GM21447 (cell line): Measurements from ENCODE around the gene MUC4.
A peak's percentile ranks its signal among the peaks of the same experiment; 100 is the strongest.
"Not testable (repeated sequence)": the region's sequence is repeated elsewhere in the genome, so short reads cannot be mapped to it uniquely, and the experiment has no call there.

ENCODE experiments used
- ATAC-seq: cut with Tn5 transposase; IDR thresholded peaks from one replicate; pipeline ENCODE4 v1.9.1; 2021; ENCODE audit not compliant: unreplicated experiment

MUC4 gene

DNA sequence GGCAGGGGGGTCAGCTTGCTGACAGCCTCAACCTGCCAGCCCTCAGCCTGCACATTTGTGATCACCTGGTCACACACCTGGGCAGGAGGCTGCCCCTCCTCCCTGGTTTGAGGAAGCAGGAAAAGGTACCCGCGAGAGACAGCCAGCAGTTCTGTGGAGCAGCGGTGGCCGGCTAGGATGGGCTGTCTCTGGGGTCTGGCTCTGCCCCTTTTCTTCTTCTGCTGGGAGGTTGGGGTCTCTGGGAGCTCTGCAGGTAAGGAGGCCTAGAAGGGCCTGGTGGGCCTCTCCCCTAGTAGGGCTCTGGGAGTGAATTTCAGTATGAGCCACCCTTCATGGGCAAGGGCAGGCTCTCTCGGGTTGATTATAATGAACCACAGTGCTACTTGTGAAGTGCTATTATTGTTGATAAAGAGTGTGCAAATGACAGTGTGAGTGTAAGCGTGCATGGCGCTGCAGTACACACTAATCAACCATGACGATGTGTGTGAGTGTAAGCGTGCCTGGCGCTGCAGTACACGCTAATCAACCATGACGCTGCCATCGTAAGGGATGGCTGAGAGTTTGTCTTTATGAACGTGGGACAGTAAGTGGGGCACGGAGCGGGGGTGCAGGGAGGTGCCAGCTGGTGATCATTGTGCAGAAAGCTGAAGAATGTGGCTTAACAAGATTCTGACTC is 90.8 kb downstream of the MUC4 start, which contains the start of gene MUC20:
Gene MUC20, plus strand, starts transcription at position 148 of the 676 bp plus-strand sequence. Its CDS starts 30 bp downstream, at position 178.
- not testable (repeated sequence) for ATAC-seq

DNA sequence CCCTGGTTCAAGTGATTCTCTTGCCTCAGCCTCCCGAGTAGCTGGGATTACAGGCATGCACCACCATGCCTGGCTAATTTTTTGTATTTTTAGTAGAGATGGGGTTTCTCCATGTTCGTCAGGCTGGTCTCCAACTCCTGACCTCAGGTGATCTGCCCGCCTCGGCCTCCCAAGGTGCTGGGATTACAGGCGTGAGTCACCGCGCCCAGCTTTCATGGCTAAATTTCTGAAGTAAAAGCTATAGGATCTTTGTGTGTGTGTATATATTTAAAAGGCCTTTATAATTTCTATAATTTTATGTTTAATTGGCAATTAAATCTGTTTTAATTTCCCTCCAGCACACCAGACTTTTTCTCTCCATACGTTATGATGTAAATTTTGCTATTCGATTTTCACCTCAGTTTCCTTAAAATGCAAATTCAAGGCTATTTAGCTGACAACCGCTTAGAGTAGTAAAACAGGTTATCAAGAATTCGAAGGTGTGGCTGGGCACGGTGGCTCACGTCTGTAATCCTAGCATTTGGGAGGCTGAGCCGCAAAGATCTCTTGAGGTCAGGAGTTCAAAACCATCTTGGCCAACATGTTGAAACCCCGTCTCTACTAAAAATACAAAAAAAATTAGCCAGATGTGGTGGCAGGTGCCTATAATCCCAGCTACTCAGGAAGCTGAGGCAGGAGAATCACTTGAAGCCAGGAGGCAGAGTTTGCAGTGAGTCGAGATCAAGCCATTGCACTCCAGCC is 92.0 kb downstream of the MUC4 start:
- ATAC-seq: not testable (repeated sequence)

GRCh38 chr3:195718477-195718984 is 93.2 kb downstream of the MUC4 start:
- no peak for ATAC-seq

DNA sequence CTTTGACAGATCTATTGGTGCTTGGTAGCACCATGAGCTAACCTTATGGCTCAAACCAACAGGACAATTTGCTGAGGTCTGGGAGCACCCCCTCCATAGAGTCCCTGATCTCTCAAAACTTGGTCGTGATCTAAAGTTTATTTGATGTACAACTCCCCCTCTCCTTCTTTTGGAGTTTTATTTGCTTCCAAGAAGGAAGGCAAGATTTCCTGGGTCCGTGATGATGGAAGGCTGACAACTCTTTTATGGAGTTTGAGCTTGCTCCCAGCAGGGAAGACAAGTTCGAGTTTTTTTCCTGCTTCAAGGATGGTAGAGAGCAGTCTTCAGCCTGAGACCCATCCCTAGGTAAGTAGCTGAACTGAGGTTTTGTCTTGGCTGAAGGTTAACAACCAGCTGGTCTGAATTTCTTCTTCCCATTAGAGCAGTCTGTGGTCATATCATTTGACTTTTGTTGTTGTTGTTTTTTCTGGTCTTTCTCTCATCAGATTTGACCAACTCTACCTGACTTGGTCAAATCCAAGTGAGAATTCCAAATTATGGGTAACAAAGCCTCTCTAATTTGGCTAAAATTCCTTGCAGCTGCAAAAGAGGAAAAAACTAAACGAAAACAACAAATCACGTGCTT is 93.8 kb downstream of the MUC4 start:
- no peak for ATAC-seq

DNA sequence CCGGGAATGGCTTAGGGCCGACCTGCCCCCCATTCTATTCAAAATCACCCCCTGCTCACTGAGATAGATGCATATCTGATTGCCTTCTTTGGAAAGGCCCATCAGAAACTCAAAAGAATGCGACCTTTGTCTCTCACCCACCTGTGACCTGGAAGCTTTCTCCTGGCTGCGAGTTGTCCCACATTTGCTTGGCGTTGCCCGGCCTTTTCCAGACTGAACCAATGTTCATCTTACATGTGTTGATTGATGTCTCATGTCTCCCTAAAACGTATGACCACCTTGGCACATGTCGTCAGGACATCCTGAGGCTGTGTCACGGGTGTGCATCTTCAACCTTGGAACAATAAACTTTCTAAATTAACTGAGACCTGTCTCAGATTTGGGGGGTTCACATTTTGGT is 94.3 kb downstream of the MUC4 start:
- no peak for ATAC-seq

- ATAC-seq: no peak
Measured at GRCh38 chr3:195715583-195716266, 96.0 kb downstream of the MUC4 start.

DNA sequence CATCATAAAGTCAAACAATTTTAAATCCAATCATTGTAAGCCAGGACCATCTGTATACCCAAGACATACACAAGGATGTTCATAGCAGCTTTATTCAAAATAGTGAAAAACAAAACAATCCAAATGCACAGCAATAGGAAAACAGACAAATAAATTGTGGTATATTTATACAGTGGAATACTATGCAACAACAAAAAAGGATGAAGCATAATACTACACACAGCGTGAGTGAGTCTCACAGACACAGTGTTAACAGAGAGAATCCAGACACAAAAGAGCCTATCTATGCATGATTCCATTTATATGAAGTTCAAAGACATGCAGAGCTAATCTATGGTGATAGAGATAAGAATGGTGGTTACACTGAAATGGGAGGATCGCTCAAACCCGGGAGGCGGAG is 96.6 kb downstream of the MUC4 start:
- ATAC-seq: no peak

- ATAC-seq: no peak
Measured at GRCh38 chr3:195714380-195715011, 97.2 kb downstream of the MUC4 start.

GRCh38 chr3:195713150-195713549 is 98.6 kb downstream of the MUC4 start:
- ATAC-seq: not testable (repeated sequence)

- ATAC-seq: not testable (repeated sequence)
Measured at GRCh38 chr3:195712535-195712910, 99.2 kb downstream of the MUC4 start.

DNA sequence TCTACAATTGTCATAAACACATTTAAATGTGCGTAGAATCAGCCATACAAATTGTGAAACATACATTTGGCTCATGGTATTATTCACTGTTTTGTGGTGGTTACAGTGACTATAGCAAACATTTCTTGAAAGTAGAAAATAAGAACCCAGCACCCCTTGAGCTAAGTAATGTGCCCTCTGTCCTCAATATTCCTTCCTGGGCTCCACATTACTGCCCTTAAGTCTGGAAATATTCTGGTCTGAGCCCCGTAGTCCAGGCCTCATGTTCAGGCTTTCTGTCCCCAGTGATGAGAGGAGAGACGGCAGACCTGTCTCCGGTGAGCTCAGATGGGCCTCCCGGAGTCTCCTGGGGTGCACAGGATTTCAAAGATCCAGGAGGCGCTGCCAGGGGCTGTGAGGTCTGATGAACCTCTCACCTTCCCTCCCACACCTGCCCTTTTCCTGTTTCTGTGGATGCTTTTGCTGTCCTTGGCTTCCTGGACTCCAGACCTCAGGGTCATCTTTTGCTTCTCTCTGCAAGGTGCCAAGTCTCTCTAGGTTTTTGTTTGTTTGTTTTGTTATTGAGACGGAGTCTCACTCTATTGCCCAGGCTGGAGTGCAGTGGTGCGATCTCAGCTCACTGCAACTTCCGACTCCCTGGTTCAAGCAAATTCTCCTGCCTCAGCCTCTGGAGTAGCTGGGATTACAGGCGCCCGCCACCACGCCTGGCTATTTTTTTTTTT is 99.8 kb downstream of the MUC4 start:
- no peak for ATAC-seq

GRCh38 chr3:195711091-195711812 is 100.5 kb downstream of the MUC4 start:
- ATAC-seq: not testable (repeated sequence)

- not testable (repeated sequence) for ATAC-seq
Measured at GRCh38 chr3:195710126-195710905, 101.4 kb downstream of the MUC4 start.

DNA sequence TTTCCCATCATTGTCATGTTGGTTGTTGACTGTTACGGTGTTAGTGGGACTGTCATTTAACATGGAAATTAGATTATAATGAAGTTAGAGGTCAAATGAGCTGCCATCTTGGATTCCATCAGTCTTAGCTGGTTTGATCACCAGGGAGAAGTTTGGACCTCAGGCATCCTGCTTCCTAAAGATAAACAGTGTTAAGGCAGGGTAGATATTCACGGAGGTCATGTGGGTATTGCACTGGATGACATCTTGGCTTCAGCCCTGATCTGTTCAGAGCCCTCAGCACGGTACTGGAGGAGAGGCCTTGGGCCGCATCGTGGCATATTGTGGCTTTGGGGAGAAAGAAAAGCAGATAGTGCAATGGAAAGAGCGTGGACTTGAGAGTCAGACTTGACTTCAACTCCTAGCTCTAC is 102.0 kb downstream of the MUC4 start:
- no peak for ATAC-seq

- peak; percentile 51 for ATAC-seq
Measured at GRCh38 chr3:195708626-195709481, 102.9 kb downstream of the MUC4 start.

GRCh38 chr3:195708061-195708460 is 103.7 kb downstream of the MUC4 start:
- ATAC-seq: no peak

GRCh38 chr3:195705081-195705991 is 106.4 kb downstream of the MUC4 start:
- ATAC-seq: no peak
